Measurements from ENCODE around the gene SPATS2L. TPM values are rescaled to one million over a fixed set of nuclear protein-coding genes. Genes with fewer than 3 reads are reported as not detected.

SPATS2L gene
- total RNA-seq, 1 experiment from 2014 or later = 58.3 TPM

DNA sequence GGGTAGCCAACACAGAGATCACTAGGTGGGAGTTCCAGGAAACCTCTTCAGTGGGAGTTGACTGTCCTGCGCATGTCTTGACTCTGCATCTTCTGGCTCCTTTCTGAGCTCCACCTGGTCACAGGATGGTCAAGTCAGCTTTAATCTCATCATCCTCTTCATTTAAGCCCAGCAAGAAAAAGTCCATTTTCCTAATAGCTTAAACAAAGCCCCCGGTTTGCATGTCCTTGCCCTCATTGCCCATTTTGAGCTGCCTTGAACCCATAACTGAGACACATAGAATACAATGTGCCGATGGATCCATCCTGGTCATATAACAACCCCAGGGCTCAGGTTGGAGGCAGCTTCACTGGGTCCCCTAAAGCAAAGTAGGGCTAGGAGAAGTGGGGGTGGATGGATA is 40.8 kb downstream of the SPATS2L start:
- no peak for DNase-seq (ENCODE audit: extremely low read depth, low read depth)

DNA sequence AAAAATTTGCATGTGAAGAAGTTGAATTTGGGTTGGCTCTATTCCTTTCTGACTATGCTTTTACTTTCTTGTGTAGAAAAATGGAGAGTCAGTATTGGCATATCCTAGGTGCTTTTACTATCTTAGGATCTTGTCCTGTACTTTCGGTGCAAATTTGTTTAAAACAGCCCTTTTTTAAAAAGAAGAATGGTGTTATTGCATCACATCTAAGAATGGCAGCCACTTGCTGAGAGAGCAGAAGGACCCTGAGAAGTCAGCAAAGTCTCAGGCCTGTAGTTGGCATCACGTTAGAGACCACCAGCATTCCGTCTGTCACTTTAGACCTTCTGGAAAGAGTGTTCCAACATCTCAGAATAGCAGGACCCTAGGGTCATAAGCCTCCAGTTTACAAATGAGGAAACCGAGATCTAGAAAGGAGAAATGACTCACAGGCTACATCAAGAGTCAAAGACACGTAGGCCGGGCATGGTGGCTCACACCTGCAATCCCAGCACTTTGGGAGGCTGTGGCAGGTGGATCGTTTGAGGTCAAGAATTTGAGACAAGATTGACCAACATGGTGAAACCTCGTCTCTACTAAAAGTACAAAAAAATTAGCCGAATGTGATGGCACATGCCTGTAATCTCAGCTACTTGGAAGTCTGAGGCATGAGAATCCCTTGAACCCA is 42.5 kb downstream of the SPATS2L start:
- DNase-seq (ENCODE audit: extremely low read depth, low read depth) = no peak

DNA sequence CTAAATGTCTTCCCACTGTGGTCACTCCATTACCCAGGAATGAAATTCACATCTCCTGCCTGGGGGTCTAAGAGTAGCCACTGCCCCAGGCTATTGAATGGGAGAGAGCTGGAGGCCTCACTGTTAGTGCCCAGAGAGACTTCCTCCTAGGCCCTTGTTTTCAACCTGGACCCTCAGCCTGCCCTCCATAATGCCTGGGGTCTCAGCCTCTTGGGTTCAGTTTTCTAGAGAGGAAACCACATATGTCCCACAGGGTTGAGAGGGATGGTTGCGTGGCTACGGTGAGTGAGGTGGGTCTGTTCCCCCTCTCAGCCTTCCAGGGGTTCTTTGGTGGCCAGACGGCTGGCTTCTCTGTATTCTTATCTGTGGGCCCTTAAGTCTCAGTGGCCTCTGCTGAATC is 43.4 kb downstream of the SPATS2L start:
- no peak for DNase-seq (ENCODE audit: extremely low read depth, low read depth)

DNA sequence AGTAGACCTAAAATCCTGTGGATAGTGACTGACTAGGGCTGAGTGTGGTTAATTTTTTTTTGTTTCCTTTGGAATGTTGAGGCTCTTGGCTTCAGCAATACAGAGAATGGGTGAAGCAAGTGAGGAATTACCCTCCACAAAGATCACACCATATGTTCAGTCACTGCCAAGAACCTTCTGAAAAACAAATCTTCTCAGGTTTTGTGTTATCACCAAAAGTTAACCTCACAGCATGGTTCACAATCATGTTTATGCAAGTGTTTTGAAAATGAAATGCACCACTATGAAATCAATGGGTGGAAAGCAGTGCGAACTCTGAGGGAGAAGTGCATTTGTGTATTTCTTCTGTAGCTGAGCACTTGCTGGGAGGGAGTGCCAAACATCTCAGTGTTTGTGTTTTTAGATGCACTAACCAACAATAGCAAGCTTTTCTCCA is 44.4 kb downstream of the SPATS2L start:
- DNase-seq (ENCODE audit: extremely low read depth, low read depth) = no peak

DNA sequence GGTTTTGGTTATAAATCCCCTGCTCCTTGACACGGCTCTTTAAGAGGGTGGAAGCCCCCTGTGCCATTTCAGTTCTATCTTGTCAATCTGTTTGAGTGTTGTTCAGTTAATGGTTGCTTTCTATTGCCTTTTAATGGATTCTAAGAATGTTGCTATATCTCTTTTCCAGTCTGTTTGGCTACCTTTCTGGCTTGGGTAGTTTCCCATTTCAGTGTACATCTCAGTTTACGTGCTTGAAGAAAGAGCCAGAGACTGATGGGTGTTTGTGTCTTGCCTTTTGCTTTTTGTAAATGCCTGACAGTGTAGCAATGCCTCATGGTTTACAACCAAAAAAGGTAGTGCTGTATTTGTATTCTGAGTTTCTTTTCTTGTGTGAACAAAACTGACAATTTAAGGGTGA is 45.3 kb downstream of the SPATS2L start:
- DNase-seq (ENCODE audit: extremely low read depth, low read depth) = no peak

DNA sequence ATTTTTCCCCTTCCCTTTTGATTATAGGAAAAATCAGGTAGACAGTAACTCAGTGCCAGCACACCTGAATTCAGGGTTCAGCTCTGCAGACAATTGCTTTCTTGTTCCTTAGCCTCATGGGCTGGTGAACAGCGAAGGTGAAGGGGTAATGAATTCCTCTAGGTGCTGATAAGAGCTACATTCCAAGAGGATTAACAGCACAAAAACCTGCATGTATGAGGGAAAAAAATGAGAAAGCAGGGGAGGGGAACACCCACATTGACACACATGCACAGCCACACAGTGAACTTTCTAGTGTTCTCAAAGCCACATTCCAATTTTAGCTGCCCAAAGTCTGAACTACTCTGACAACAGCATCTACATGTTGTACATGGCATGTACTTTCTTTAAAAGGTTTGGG is 46.1 kb downstream of the SPATS2L start:
- DNase-seq (ENCODE audit: extremely low read depth, low read depth) = no peak

DNA sequence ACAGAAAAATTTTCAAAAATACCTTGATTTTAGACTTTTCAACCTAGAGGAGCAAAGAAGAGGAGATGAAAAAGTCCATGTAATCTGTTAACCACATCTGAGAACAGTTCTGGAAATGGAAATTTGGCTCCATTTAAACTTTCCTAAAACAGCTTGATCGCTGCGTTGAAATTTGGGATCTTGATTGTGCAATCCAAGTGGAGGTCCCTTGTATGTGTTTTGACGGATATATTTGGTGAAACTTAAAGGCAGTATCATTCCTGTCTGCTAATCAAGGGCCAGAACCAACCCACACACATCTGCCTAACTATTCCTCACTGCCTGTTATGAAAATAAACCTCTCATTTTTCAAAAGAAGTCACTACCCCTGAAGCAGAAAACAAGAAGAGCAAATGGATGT is 46.6 kb downstream of the SPATS2L start:
- DNase-seq (ENCODE audit: extremely low read depth, low read depth) = no peak

DNA sequence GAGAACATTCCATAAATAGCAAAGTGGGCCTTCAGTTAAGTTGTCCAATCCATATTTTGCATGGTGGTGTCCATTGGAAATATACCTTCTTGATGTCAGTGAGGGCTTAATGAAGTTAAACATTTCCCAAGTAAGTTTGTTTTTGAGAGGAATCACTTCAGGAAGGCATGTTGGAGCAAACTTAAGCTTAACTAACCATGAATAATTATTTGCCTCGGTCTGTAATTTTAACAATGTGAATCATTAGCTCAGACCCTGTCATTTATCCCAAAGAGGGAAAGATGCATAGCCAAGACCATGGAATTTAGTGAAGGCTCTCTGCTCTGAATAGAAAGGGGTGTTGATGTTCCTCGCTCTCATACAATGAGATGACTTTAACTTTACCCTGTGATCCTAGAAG is 47.4 kb downstream of the SPATS2L start:
- DNase-seq (ENCODE audit: extremely low read depth, low read depth) = no peak

DNA sequence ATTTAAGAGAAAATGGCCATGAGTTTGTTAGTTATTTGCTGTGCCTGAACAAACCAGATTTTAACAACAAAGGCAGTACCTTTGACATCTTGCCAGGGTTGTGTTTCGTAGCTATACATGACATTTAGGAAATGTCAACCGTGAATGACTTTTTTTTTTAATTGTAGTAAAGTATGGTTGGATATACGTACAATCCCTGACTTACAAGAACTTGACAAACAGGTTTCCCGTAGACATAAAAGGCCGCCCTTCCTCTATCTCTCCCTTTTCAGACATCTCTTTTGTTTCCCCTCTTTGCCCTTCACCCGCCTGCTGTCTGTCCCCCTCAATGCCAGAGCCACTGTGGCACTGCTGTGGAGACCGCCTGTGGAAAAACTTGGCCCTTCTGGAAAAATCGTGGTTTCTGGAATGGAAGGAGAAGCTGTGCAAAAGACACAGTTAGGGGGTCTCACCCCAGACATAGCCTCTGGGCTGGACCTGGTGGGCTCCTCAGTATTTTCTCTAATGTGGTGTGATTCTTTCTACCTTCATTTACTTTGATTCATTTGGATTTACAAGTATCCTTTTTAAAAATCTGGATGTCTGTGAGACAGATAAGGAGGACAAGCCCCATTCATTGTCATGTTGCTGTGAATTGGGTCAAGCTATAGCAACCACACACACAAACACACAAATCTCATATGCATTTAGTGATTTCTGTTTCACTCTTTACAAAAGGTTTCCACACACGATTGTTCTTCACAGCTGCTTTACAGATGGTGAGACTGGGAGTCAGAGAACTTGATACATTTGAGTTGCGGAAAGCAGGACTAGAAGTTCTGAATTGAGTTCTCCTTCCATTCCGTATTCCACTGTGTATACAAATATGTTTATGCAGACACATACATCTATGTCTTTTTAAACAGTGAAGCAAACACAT is 48.6 kb downstream of the SPATS2L start:
- no peak for DNase-seq (ENCODE audit: extremely low read depth, low read depth)

DNA sequence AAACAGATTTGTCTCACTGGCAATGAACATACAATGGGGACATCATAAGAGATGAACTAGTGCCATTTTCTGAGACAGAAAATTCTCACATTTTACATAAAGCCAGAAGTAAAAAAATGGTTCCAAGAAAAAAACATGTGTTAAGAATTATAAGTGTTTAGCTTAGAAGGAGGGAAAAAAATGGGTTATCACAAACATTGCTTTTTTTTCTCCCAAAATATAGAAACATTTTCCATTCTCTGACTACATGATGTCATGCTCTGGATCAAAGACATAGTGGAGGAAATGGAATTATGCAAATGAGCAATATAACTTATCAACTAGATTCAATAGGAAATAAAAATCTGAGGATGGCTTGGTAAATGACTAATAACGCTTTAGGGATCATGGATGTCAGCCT is 49.8 kb downstream of the SPATS2L start:
- DNase-seq (ENCODE audit: extremely low read depth, low read depth) = no peak

DNA sequence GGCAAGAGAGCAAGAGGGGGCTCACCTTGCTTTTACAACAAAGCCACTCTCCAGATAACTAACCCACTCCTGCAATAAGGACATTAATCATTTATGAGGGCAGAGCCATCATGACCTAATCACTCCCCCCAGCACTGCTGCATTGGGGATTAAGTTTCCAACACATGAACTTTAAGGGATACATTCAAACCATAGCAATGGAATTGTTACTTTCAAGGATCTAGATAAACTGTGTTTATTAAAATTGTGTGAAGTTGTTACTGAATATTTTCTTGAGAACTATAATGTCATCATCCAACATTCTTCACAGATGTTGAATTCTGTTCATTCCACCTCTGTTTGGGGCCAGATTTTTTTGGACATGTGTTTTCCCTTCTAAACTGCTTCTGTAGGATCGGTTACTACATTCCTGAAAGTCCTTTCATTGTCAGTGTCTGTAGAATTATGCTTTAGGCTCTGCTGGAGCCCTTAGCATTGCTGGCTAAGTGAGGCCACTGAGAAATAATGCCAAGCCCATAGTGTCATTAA is 50.4 kb downstream of the SPATS2L start:
- no peak for DNase-seq (ENCODE audit: extremely low read depth, low read depth)

DNA sequence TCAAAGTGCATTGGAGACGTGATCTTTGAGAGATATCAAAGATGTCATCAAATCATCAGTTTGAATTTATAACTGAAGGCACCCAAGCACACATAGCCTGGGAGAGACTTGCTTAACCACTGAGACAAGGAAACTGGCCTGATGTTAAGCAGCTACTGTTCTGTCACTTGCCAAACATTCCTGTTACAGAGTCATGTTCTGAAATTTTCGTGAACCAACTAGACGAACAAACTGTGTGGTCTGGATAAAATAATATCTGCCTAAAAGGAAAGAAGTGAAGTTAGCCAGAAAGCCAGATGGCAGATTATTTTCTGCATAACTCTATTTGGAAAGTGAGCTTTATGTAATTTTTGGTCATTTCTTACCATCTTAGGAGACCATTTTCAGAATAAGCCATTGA is 51.4 kb downstream of the SPATS2L start:
- DNase-seq (ENCODE audit: extremely low read depth, low read depth) = no peak

DNA sequence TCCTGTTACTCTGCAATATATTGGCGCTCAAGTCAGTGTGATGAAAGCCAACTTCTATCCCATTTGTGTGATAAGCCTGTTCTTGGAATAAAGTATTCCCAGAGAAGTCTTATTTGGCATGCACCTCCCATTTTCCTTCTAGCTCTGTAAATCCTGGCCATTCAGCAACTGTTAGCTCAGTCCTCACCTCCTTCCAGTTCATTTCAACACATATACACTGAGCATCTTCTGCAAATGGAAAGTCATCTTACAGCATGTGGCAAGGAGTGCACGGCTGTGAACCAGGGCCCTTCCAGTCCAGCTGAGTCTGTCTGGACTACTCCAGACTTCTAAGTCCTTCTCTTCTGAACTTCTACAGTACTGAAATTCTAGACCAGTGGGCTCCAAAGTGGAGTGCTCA is 53.1 kb downstream of the SPATS2L start:
- no peak for DNase-seq (ENCODE audit: extremely low read depth, low read depth)

DNA sequence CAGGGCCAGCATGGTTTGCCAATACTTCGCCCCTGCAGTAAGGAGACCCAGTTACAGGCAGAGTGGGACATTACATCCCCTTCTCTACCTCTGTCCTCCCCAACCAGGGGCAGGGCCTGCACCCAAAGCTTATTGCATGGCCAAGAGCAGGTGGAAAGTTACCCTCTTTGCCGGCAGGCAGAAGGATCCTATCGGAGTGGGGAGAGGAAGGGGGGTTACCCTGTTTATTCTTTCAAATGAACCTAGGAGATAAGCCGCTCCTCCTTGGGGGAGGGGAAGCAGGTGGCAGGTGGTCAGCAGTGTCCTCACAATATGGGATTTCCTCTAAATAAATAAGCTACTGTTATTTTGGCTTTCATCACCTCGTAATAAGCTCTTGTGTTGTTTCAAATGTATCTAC is 53.9 kb downstream of the SPATS2L start:
- no peak for DNase-seq (ENCODE audit: extremely low read depth, low read depth)

DNA sequence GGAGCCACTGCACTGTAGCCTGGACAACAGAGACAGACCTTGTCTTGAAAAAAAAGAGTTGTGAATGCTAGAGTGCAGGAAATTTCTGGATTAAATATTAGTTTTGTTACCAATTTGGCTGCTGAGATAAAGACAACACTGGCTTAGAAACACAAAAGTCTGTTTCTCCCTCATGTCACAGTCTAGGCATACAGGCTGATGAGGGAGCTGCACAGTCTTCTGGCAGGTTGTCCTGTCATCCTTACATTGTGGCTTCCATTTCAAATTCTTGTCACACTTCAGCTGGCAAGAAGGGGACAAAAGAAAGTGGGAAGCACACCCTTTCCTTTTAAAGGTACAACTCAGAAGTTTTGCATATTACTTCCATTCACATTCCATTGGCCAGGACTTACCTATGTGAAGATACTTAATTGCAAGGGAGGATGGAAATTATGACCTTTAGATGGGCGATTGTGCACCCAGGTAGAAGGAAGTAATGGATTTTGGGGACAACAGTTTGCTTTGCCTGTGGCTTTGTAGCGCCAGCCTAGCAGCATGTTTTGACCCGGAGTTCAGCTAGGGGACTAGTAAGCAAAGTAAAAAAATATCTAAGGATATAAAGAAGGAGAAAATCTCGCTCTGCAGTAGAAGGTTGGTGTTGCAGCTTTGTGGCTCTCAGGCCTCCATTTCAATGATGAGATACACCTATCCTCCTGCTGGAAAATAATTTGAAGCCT is 55.9 kb downstream of the SPATS2L start:
- no peak for DNase-seq (ENCODE audit: extremely low read depth, low read depth)

DNA sequence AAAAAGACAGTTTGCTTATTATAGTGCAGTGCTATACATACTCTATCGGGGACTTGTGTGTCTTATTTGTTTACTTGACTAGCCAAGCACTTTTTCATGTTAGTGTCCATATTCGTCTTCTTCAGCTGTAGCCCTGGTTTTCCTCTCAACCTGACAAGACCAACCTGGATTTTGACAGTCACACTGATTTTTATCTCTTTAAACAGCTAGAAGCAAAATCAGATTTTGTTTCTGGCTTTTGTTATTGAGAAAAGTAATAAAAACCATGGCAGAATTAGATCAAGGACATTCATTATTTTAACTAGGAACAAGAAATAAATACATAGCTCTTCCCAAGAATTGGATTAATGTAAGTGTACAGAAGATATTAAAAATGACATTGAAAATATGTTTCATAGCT is 56.8 kb downstream of the SPATS2L start:
- DNase-seq (ENCODE audit: extremely low read depth, low read depth) = no peak

DNA sequence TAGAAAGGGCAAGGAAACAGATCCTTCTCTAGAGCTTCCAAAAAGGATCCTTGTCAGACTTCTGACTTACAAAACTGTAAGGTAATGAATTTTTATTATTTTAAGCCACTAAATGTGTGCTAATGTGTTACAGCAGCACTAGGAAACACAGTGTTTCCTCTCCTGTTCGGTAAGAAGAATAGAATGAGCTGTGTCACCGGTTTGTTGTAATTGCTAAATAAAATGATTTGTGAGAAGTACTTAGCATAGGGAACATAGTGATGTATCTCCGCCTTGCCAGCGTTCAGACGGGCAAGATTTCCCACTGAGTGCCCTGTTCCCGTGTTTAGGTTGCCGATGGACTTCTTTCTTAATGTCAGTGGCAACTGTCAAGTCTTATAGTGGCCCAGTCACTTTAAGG is 57.6 kb downstream of the SPATS2L start:
- no peak for DNase-seq (ENCODE audit: extremely low read depth, low read depth)

DNA sequence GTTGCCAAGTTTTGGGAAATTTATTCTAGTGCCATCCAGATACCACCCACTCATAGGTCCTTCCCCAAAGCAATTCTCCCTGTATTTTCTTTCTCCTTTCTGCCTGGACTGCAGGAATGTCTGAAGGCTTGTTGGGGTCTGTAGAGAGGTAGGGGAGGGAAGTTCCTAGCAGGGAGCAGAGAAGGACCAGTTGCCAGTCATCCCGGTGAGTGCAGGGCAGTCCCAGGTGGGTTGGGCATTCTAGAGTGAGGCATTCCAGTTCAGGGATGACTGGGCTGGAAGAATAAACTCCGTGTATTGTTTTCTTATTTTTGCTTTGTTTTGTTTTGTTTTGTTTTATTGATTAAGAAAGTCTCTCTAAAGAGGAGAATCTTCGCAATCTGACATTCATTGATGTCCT is 58.1 kb downstream of the SPATS2L start:
- no peak for DNase-seq (ENCODE audit: extremely low read depth, low read depth)

DNA sequence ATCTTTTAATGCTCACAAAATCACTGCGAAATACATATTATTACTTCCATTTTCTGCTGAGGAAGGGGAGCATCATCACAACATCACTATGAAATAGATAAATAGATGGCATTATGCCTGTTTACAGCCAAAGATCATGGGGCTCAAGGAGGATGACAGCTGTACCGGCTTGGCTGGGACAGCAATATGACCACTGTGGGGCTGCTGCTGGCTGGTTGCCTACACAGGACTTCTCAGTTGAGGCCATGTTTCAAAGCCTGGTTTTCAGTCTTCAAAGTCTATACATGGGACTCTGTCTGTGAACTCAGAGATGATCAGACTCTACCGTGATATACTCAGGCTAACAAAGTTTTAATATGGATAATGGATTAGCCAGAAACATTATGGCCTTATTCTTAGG is 58.7 kb downstream of the SPATS2L start:
- no peak for DNase-seq (ENCODE audit: extremely low read depth, low read depth)

DNA sequence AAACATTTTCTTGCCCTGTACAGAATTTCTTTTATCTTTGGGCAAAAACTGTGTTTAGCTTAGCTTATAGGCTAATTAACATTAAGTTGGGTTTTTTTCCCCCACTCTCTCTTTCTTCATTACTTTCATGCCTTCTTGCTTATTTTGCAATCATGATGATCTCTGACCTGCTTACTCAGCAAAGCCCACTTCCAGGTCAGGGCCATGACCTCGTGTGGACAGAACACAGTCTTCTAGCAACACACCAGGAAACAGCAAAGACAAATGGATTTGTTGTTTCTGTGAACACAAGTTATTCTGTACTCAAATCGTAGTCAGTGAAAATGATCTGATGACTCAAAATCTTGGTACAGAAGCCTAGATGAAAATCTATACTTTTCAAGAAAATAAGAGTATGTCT is 60.7 kb downstream of the SPATS2L start:
- no peak for DNase-seq (ENCODE audit: extremely low read depth, low read depth)

DNA sequence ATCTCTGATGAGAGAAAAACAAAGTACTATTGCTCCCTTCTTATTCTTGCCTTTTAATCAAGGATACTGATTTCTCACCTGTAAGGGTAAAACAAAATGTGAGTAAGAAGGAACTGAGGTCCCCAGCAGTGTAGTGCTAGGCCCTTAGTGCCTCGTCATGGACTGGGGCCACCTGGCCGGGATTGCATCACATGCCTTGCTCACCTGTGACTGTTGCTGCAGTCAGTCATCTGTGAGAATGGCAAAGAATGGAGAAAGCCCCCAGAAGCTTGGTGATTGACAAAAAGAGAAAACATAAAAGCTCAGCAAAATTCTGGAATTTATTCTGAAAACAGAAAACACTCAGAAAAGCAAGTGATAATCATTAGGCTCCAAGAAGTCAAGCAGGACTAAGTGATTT is 63.4 kb downstream of the SPATS2L start:
- no peak for DNase-seq (ENCODE audit: extremely low read depth, low read depth)
